GM20000 (cell line): ENCODE data around the gene PLBD1.

Experiments used
- DNase-seq: peaks from one replicate; pipeline ENCODE4 v3.0.0; 2012; ENCODE audit warnings: low spot score
- CTCF ChIP-seq: IDR thresholded peaks from 2 replicates; pipeline ENCODE4 v1.5.1; 2012; ENCODE audit warnings: mild to moderate bottlenecking, control low read depth; ENCODE audit errors: extremely low read depth, missing control alignments

The PLBD1 gene

GRCh38 chr12:14577344-14577743, 9.7 kb upstream of the PLBD1 start:
- no peak for DNase-seq

GRCh38 chr12:14576896-14577295, 9.2 kb upstream of the PLBD1 start:
- no peak for TF ChIP-seq CTCF
- no peak for DNase-seq

More at GRCh38 chr12:14577344-14577743, 9.7 kb upstream of the PLBD1 start:
- no peak for TF ChIP-seq CTCF

- no peak for DNase-seq
- no peak for TF ChIP-seq CTCF
Measured at GRCh38 chr12:14575585-14575984, 7.9 kb upstream of the PLBD1 start.

GRCh38 chr12:14573118-14573517, 5.4 kb upstream of the PLBD1 start:
- TF ChIP-seq CTCF = no peak
- no peak for DNase-seq

GRCh38 chr12:14572401-14572800, 4.7 kb upstream of the PLBD1 start:
- TF ChIP-seq CTCF = no peak
- no peak for DNase-seq

GRCh38 chr12:14571779-14572178, 4.1 kb upstream of the PLBD1 start:
- no peak for TF ChIP-seq CTCF
- DNase-seq = no peak

GRCh38 chr12:14570231-14570630, 2.5 kb upstream of the PLBD1 start:
- no peak for TF ChIP-seq CTCF
- no peak for DNase-seq
